ENCODE data around the gene CBX5. TPM values are rescaled to one million over a fixed set of nuclear protein-coding genes. Genes with fewer than 3 reads are reported as not detected.

Gene CBX5
- total and polyA plus RNA-seq, 10 of the 15 experiments (the other 5 are each of a cell fraction or from before 2014, with no cell fraction given), result 46.7 to 138 (median 74.6) TPM

- intact Hi-C loops (cut with micrococcal nuclease; ENCODE audit: unreplicated experiment) (no loop called here), in situ Hi-C loops (cut with MboI) (no loop called here)
- CTCF ChIA-PET, result interaction anchor here (0.6 to 5.5 kb wide), 16 partner anchors 16 to 251 kb away, joined by 3 to 83 read pairs (median 5); partner anchors contain the start of genes COPZ1 and GTSF1
- no TSS peak for BruUV-seq (replicated peaks)
- no peak overlapping the region for H3K4me3 ChIP-seq
- no peak overlapping the region for H3K27ac ChIP-seq (ENCODE audit: control insufficient read depth, insufficient read depth)
- H2AFZ ChIP-seq (ENCODE audit: control insufficient read depth, low read depth, low read length), result no peak overlapping the region
- RAD21 ChIA-PET (ENCODE audit: unreplicated experiment), result interaction anchor here (0.9 to 2.0 kb wide), 6 partner anchors 29 to 146 kb away, joined by 3 to 6 read pairs (median 4); partner anchors contain the start of gene COPZ1
- DNase-seq (ENCODE audit: low read depth, low spot score) (no peak), ATAC-seq (no peak), FAIRE-seq (no peak)
- POLR2A ChIA-PET, result interaction anchor here (0.7 to 1.2 kb wide), 4 partner anchors 9 to 112 kb away, joined by 3 to 4 read pairs (median 3); partner anchors contain the start of genes CBX5 and HNRNPA1
- no peaks in the 10 kb centered on the region for H3K79me2 ChIP-seq (ENCODE audit: control insufficient read depth, insufficient read depth, low read length)
- H3K9ac ChIP-seq (ENCODE audit: control insufficient read depth, insufficient read depth, low read length), result no peak overlapping the region
- peaks cover 6% of the 10 kb centered on the region for H3K4me1 ChIP-seq (ENCODE audit: control insufficient read depth, insufficient read depth, low read length)
- no peaks in the 10 kb centered on the region for H4K20me1 ChIP-seq (ENCODE audit: control insufficient read depth, insufficient read depth)
- no peak overlapping the region for H3K4me2 ChIP-seq (ENCODE audit: control insufficient read depth, insufficient read depth)
- H3K9me3 ChIP-seq (replicated peaks; ENCODE audit: control insufficient read depth, insufficient read depth, low read length), result no peaks in the 10 kb centered on the region
- SMC1A ChIA-PET (ENCODE audit: uncharacterized antibody, unreplicated experiment), result interaction anchor here (0.9 to 3.0 kb wide), 7 partner anchors 14 to 157 kb away, joined by 3 to 12 read pairs (median 5); no protein-coding TSS in a partner anchor
- WGBS (ENCODE audit: insufficient coverage, insufficient replicate concordance, low lambda C conversion rate, missing lambda C conversion rate), result 77% methylated on average over 1 of the region's 1 CpG
- peaks cover 0 to under 1% of the 10 kb centered on the region in 2 experiments; a peak in 1 of 4 replicates for H3K27me3 ChIP-seq (replicated peaks in 1 of 2; ENCODE audit: control insufficient read depth in 2 of 2, insufficient read depth in 2 of 2, low read length in 1 of 2)
- H3K36me3 ChIP-seq (ENCODE audit: control insufficient read depth in 2 of 2, insufficient read depth in 2 of 2, low read length in 1 of 2), result no peaks in the 10 kb centered on the region
- TF ChIP-seq MEF2B (IDR thresholded peaks at IDR 0.05; ENCODE audit: partially characterized antibody, poor library complexity, severe bottlenecking) (no peak), ZSCAN29 (IDR thresholded peaks at IDR 0.05) (no peak), PKNOX1 (IDR thresholded peaks at IDR 0.05) (no peak), HSF1 (IDR thresholded peaks at IDR 0.05; ENCODE audit: low read depth, low read length) (no peak), ZNF274 (IDR thresholded peaks at IDR 0.05; ENCODE audit: insufficient read depth, insufficient read length) (no peak), RELB (IDR thresholded peaks at IDR 0.05; ENCODE audit: low read depth) (no peak), NRF1 (conservative IDR thresholded peaks at IDR 0.05; ENCODE audit: low read depth, low read length) (no peak), PBX3 (IDR thresholded peaks at IDR 0.05; ENCODE audit: insufficient replicate concordance, low read depth, low read length) (no peak), KLF5 (IDR thresholded peaks at IDR 0.05; ENCODE audit: partially characterized antibody) (no peak), E2F4 (IDR thresholded peaks at IDR 0.05; ENCODE audit: low read depth, low read length) (no peak), RB1 (IDR thresholded peaks at IDR 0.05; ENCODE audit: borderline replicate concordance) (no peak), E2F8 (IDR thresholded peaks at IDR 0.05; ENCODE audit: low read depth, partially characterized antibody) (no peak), CBFB (IDR thresholded peaks at IDR 0.05; ENCODE audit: low read depth) (no peak), CBX3 (IDR thresholded peaks at IDR 0.05; ENCODE audit: borderline replicate concordance, low read depth) (no peak)
Measured at GRCh38 chr12:54222609-54223008, 57.3 kb downstream of the CBX5 start.

Data from GM12878 (cell line).